DOHH2 (cell line): ENCODE measurements around the gene ZNF786.

Experiments used
- CTCF ChIP-seq: fragments of 200-600 bp; sonication (generic); IDR thresholded peaks from one replicate; pipeline ENCODE4 v1.5.1; 2014; ENCODE audit warnings: antibody characterized with exemption, mild to moderate bottlenecking, low read depth, low read length; ENCODE audit not compliant: poor library complexity, severe bottlenecking
- EZH2phosphoT487 ChIP-seq: fragments of 200-600 bp; sonication (generic); IDR thresholded peaks from 2 replicates; pipeline ENCODE4 v1.6.1; 2017; ENCODE audit warnings: borderline replicate concordance, mild to moderate bottlenecking, antibody characterized with exemption, low read length, moderate library complexity, mixed read lengths

DNA sequence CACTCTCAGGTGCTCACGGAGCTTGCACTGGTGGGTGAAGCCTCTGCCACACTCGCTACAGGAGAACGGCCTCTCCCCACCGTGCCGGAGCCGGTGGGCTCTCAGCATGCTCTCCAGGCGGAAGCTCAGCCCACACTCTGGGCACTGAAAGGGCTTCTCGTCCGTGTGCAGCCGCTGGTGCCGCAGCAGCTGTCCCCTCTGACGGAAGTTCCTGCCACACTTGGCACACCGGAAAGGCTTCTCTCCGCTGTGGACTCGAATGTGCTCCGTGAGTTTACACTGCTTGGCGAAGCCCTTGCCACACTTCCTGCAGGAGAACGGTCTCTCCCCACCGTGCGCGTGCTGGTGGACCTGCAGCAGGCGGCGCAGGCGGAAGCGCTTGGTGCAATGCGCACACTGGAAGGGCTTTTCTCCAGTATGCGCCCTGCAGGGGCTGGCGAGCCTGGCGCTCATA is 19.3 kb downstream of the ZNF786 start:
- TF ChIP-seq CTCF (no peak), EZH2phosphoT487 (no peak)
